ENCODE results near the gene PRCD.

- TF ChIP-seq POLR2A (IDR thresholded peaks at IDR 0.05; ENCODE audit: low read depth, low read length) (no peak), POLR2AphosphoS5 (IDR thresholded peaks at IDR 0.05; ENCODE audit: low read depth, low read length) (no peak)
These were observed 47.1 kb downstream of the PRCD start for GRCh38 chr17:76586741-76587487.

All from GM12892 (cell line).